HEK293 (cell line): ENCODE measurements around the gene DCTN5.

Experiments used
- GLI2 ChIP-seq: fragments of 450-650 bp; formaldehyde crosslinking; IDR thresholded peaks from 2 replicates; pipeline ENCODE4; 2017; ENCODE audit warnings: missing biosample characterization, missing genetic modification characterization, low read depth, borderline replicate concordance
- KLF17 ChIP-seq: fragments of 450-650 bp; formaldehyde crosslinking; IDR thresholded peaks from 2 replicates; pipeline ENCODE4 v1.5.1; 2016; ENCODE audit warnings: missing biosample characterization, missing genetic modification characterization
- PBX3 ChIP-seq: sonication (generic); formaldehyde crosslinking; IDR thresholded peaks from 2 replicates; pipeline ENCODE4 v1.8.1; 2022; ENCODE audit warnings: mild to moderate bottlenecking, moderate library complexity, missing genetic modification reagents
- PRDM10 ChIP-seq: fragments of 450-650 bp; formaldehyde crosslinking; IDR thresholded peaks from 2 replicates; pipeline ENCODE4 v1.5.1; 2016; ENCODE audit warnings: missing biosample characterization, missing genetic modification characterization
- REPIN1 ChIP-seq: fragments of 450-650 bp; formaldehyde crosslinking; IDR thresholded peaks from 2 replicates; pipeline ENCODE4 v1.5.1; 2017; ENCODE audit warnings: missing biosample characterization, missing genetic modification characterization, low read depth
- SP2 ChIP-seq: fragments of 450-650 bp; formaldehyde crosslinking; IDR thresholded peaks from 2 replicates; pipeline ENCODE4 v1.5.1; 2016; ENCODE audit warnings: missing biosample characterization, missing genetic modification characterization
- ZBTB17 ChIP-seq: fragments of 450-650 bp; formaldehyde crosslinking; IDR thresholded peaks from 2 replicates; pipeline ENCODE4 v1.5.1; 2016; ENCODE audit warnings: missing biosample characterization, missing genetic modification characterization
- ZBTB49 ChIP-seq: fragments of 450-650 bp; formaldehyde crosslinking; IDR thresholded peaks from 2 replicates; pipeline ENCODE4 v1.5.1; 2016; ENCODE audit warnings: missing biosample characterization, missing genetic modification characterization, low read depth
- ZFP69B ChIP-seq: fragments of 450-650 bp; formaldehyde crosslinking; IDR thresholded peaks from 2 replicates; pipeline ENCODE4 v1.5.1; 2016; ENCODE audit warnings: missing biosample characterization, missing genetic modification characterization
- ZIC2 ChIP-seq: fragments of 450-650 bp; formaldehyde crosslinking; IDR thresholded peaks from 2 replicates; pipeline ENCODE4 v1.5.1; 2016; ENCODE audit warnings: missing biosample characterization, missing genetic modification characterization
- ZNF10 ChIP-seq: fragments of 450-650 bp; formaldehyde crosslinking; IDR thresholded peaks from 2 replicates; pipeline ENCODE4 v1.5.1; 2017; ENCODE audit warnings: missing biosample characterization, missing genetic modification characterization
- ZNF174 ChIP-seq: fragments of 450-650 bp; formaldehyde crosslinking; IDR thresholded peaks from 2 replicates; pipeline ENCODE4 v1.5.0; 2017; ENCODE audit warnings: missing biosample characterization, mild to moderate bottlenecking, missing genetic modification characterization
- ZNF24 ChIP-seq: fragments of 450-650 bp; formaldehyde crosslinking; IDR thresholded peaks from 2 replicates; pipeline ENCODE4 v1.5.1; 2016; ENCODE audit warnings: missing biosample characterization, missing genetic modification characterization
- ZNF266 ChIP-seq: fragments of 450-650 bp; formaldehyde crosslinking; IDR thresholded peaks from 2 replicates; pipeline ENCODE4 v1.5.1; 2016; ENCODE audit warnings: missing biosample characterization, missing genetic modification characterization, low read depth
- ZNF341 ChIP-seq: fragments of 450-650 bp; formaldehyde crosslinking; IDR thresholded peaks from 2 replicates; pipeline ENCODE4; 2016; ENCODE audit warnings: low read depth, missing biosample characterization, missing genetic modification characterization
- ZNF350 ChIP-seq: fragments of 450-650 bp; formaldehyde crosslinking; IDR thresholded peaks from 2 replicates; pipeline ENCODE4 v1.5.0; 2017; ENCODE audit warnings: missing biosample characterization, mild to moderate bottlenecking, missing genetic modification characterization
- ZNF394 ChIP-seq: fragments of 450-650 bp; formaldehyde crosslinking; IDR thresholded peaks from 2 replicates; pipeline ENCODE4 v1.5.1; 2016; ENCODE audit warnings: missing biosample characterization, missing genetic modification characterization, mild to moderate bottlenecking, moderate library complexity, borderline replicate concordance
- ZNF518A ChIP-seq: fragments of 450-650 bp; formaldehyde crosslinking; conservative IDR thresholded peaks from 2 replicates; pipeline ENCODE4 v1.5.1; 2016; ENCODE audit warnings: low read depth, missing biosample characterization, missing genetic modification characterization
- ZNF530 ChIP-seq: fragments of 450-650 bp; formaldehyde crosslinking; IDR thresholded peaks from 2 replicates; pipeline ENCODE4 v1.5.1; 2016; ENCODE audit warnings: low read depth, missing biosample characterization, missing genetic modification characterization
- ZNF624 ChIP-seq: fragments of 450-650 bp; formaldehyde crosslinking; IDR thresholded peaks from 2 replicates; pipeline ENCODE4 v1.5.1; 2017; ENCODE audit warnings: missing biosample characterization, missing genetic modification characterization
- ZNF670 ChIP-seq: fragments of 450-650 bp; formaldehyde crosslinking; IDR thresholded peaks from 2 replicates; pipeline ENCODE4 v1.5.1; 2016; ENCODE audit warnings: missing biosample characterization, missing genetic modification characterization, low read depth
- ZNF747 ChIP-seq: fragments of 450-650 bp; formaldehyde crosslinking; IDR thresholded peaks from 2 replicates; pipeline ENCODE4 v1.5.1; 2016; ENCODE audit warnings: missing biosample characterization, missing genetic modification characterization
- ZNF768 ChIP-seq: fragments of 450-650 bp; formaldehyde crosslinking; IDR thresholded peaks from 2 replicates; pipeline ENCODE4 v1.5.1; 2018; ENCODE audit warnings: missing biosample characterization, mild to moderate bottlenecking, missing genetic modification characterization
- ZSCAN16 ChIP-seq: fragments of 450-650 bp; formaldehyde crosslinking; IDR thresholded peaks from 2 replicates; pipeline ENCODE4 v1.5.1; 2016; ENCODE audit warnings: missing biosample characterization, missing genetic modification characterization

The DCTN5 gene

GRCh38 chr16:23678430-23679273, 37.4 kb downstream of the DCTN5 start, which contains the start of gene PLK1 (continued):
- TF ChIP-seq ZNF174 (tag by site-specific recombination) = no peak
- TF ChIP-seq ZNF394 (tag by site-specific recombination) = peak; percentile 85
- 0 out of 2 replicates have a peak, but pooled peaks have one; percentile 13 for TF ChIP-seq ZNF10 (tag by site-specific recombination)
- peak; percentile 83 for TF ChIP-seq ZNF341 (tag by site-specific recombination)
- peak; percentile 87 for TF ChIP-seq PBX3 (CRISPR knock-in tag)
- 0 out of 2 replicates have a peak, but pooled peaks have one; percentile 19 for TF ChIP-seq ZNF518A (tag by site-specific recombination)
- TF ChIP-seq ZNF747 (tag by site-specific recombination) = no peak
- no peak for TF ChIP-seq ZNF768
- TF ChIP-seq ZNF624 (tag by site-specific recombination) = no peak
- no peak for TF ChIP-seq ZNF670 (tag by site-specific recombination)
- TF ChIP-seq ZBTB17 (tag by site-specific recombination) = peak; percentile 60
- TF ChIP-seq REPIN1 (tag by site-specific recombination) = no peak
- TF ChIP-seq KLF17 (tag by site-specific recombination) = no peak; the same call in none of the 2 replicates
- peak; percentile 53; the same call in 1 of the 2 replicates for TF ChIP-seq ZNF24 (tag by site-specific recombination)
- peak; percentile 69; the same call in 1 of the 2 replicates for TF ChIP-seq ZSCAN16 (tag by site-specific recombination)
- no peak for TF ChIP-seq ZNF530 (tag by site-specific recombination)
- TF ChIP-seq SP2 (tag by site-specific recombination) = peak; percentile 84
- TF ChIP-seq ZNF350 (tag by site-specific recombination) = no peak
- TF ChIP-seq ZFP69B (tag by site-specific recombination) = peak; percentile 29; the same call in 1 of the 2 replicates
- peak; percentile 23; the same call in 1 of the 2 replicates for TF ChIP-seq PRDM10 (tag by site-specific recombination)
- TF ChIP-seq ZBTB49 (tag by site-specific recombination) = no peak
- 0 out of 2 replicates have a peak, but pooled peaks have one; percentile 20 for TF ChIP-seq ZIC2 (tag by site-specific recombination)
- no peak for TF ChIP-seq ZNF266 (tag by site-specific recombination)
- no peak for TF ChIP-seq GLI2 (tag by site-specific recombination)
